Mesenchymal stem cell (in vitro differentiated cells and primary cell): Measurements from ENCODE around the gene GALNT5.

Experiments used
- DNase-seq: peaks from one replicate; pipeline ENCODE4 v3.0.0-alpha.2; 2013
- H2AFZ ChIP-seq: one replicate; pipeline ENCODE4 v1.6.1; 2013; ENCODE audit warnings: low read depth, mild to moderate bottlenecking, control low read depth, inconsistent platforms, low read length, moderate library complexity
- H2AK5ac ChIP-seq: 2 replicates; pipeline ENCODE4 v1.6.1; 2013; ENCODE audit warnings: low read length, moderate library complexity, mild to moderate bottlenecking, inconsistent platforms; ENCODE audit not compliant: severe bottlenecking
- H2BK120ac ChIP-seq: one replicate; pipeline ENCODE4 v1.6.1; 2013; ENCODE audit warnings: low read depth, mild to moderate bottlenecking, inconsistent platforms, low read length, moderate library complexity
- H2BK12ac ChIP-seq, 2 experiments: one replicate each; pipeline ENCODE4 v1.6.1; 2013; ENCODE audit warnings: inconsistent platforms in 2 of 2, low read length in 2 of 2, mild to moderate bottlenecking in 2 of 2, moderate library complexity in 2 of 2, control low read depth in 1 of 2
- H2BK15ac ChIP-seq: one replicate; pipeline ENCODE4 v1.6.1; 2013; ENCODE audit warnings: mild to moderate bottlenecking, low read depth, inconsistent platforms; ENCODE audit not compliant: poor library complexity, severe bottlenecking
- H2BK5ac ChIP-seq: 2 replicates; pipeline ENCODE4 v1.6.1; 2013; ENCODE audit warnings: low read depth, mild to moderate bottlenecking, low read length, control low read depth, inconsistent platforms; ENCODE audit not compliant: poor library complexity, severe bottlenecking
- H3K14ac ChIP-seq, 2 experiments: one replicate each; pipeline ENCODE4 v1.6.1; 2013; ENCODE audit warnings: inconsistent platforms in 2 of 2, low read length in 2 of 2, control low read depth in 1 of 2, mild to moderate bottlenecking in 1 of 2, moderate library complexity in 1 of 2
- H3K18ac ChIP-seq, 2 experiments: one replicate each; pipeline ENCODE4 v1.6.1; 2013; ENCODE audit warnings: inconsistent platforms in 2 of 2, low read length in 2 of 2, control low read depth in 1 of 2, low read depth in 1 of 2, mild to moderate bottlenecking in 1 of 2
- H3K23ac ChIP-seq, 2 experiments: one replicate each; pipeline ENCODE4 v1.6.1; 2013; ENCODE audit warnings: inconsistent platforms in 2 of 2, low read length in 2 of 2, mild to moderate bottlenecking in 2 of 2, moderate library complexity in 2 of 2, control low read depth in 1 of 2
- H3K27ac ChIP-seq: 2 replicates; pipeline ENCODE4 v1.5.1; 2013; ENCODE audit warnings: mild to moderate bottlenecking, moderate library complexity, low read length, control low read depth, inconsistent platforms; ENCODE audit not compliant: poor library complexity, severe bottlenecking
- H3K27me3 ChIP-seq, 2 experiments: 2 replicates each; pipeline versions ENCODE4 v1.6.1 to v1.7.0; 2013; ENCODE audit warnings: low read length in 2 of 2, mild to moderate bottlenecking in 2 of 2, moderate library complexity in 2 of 2, control low read depth in 1 of 2, inconsistent platforms in 1 of 2; ENCODE audit not compliant: control insufficient read depth in 1 of 2, insufficient read depth in 1 of 2
- H3K36me3 ChIP-seq, 2 experiments: 2 replicates each; pipeline versions ENCODE4 v1.6.1 to v1.7.0; 2013; ENCODE audit warnings: low read length in 2 of 2, control low read depth in 1 of 2, inconsistent platforms in 1 of 2, low read depth in 1 of 2, mild to moderate bottlenecking in 1 of 2; ENCODE audit not compliant: insufficient read depth in 2 of 2, control insufficient read depth in 1 of 2
- H3K4ac ChIP-seq, 2 experiments: one replicate each; pipeline ENCODE4 v1.6.1; 2013; ENCODE audit warnings: inconsistent platforms in 2 of 2, low read length in 2 of 2, mild to moderate bottlenecking in 2 of 2, moderate library complexity in 2 of 2, control low read depth in 1 of 2, low read depth in 1 of 2
- H3K4me1 ChIP-seq: 2 replicates; pipeline ENCODE4 v1.6.1; 2013; ENCODE audit warnings: low read depth, low read length, control low read depth; ENCODE audit not compliant: control insufficient read depth, insufficient read depth
- H3K4me2 ChIP-seq: 2 replicates; pipeline ENCODE4 v1.6.1; 2013; ENCODE audit warnings: low read length, mild to moderate bottlenecking, inconsistent platforms; ENCODE audit not compliant: poor library complexity, severe bottlenecking
- H3K4me3 ChIP-seq, 2 experiments: 2 replicates each; pipeline versions ENCODE4 v1.5.1 to v1.7.0; 2013; ENCODE audit warnings: low read length in 2 of 2, mild to moderate bottlenecking in 2 of 2, control low read depth in 1 of 2, low read depth in 1 of 2; ENCODE audit not compliant: insufficient read depth in 1 of 2
- H3K79me1 ChIP-seq: replicated peaks from 2 replicates; pipeline ENCODE4 v1.6.1; 2013; ENCODE audit warnings: mild to moderate bottlenecking, control low read depth, low read length, inconsistent platforms; ENCODE audit not compliant: poor library complexity, severe bottlenecking
- H3K9ac ChIP-seq: 2 replicates; pipeline ENCODE4 v1.7.0; 2013; ENCODE audit warnings: mild to moderate bottlenecking, low read length, moderate library complexity
- H3K9me3 ChIP-seq: 2 replicates; pipeline ENCODE4 v1.7.0; 2013; ENCODE audit warnings: mild to moderate bottlenecking, low read length; ENCODE audit not compliant: control insufficient read depth
- H4K8ac ChIP-seq: one replicate; pipeline ENCODE4 v1.6.1; 2013; ENCODE audit warnings: inconsistent platforms, mild to moderate bottlenecking, low read length, moderate library complexity
- H4K91ac ChIP-seq: one replicate; pipeline ENCODE4 v1.6.1; 2013; ENCODE audit warnings: mild to moderate bottlenecking, low read length, inconsistent platforms
- WGBS: methylation state at CpG from one replicate; pipeline ENCODE4 v1.1.7; 2013; ENCODE audit warnings: mixed read lengths; 5-methylcytosine and 5-hydroxymethylcytosine counted together

The GALNT5 gene

GRCh38 chr2:157287160-157287559, 29.7 kb downstream of the GALNT5 start:
- H3K4me3 ChIP-seq: no peak overlapping the region
- WGBS: no CpG with 5 or more reads among the region's 1 CpG
- H3K18ac ChIP-seq: no peak overlapping the region
- H3K9ac ChIP-seq: no peak overlapping the region
- H3K14ac ChIP-seq: no peak overlapping the region
- H3K23ac ChIP-seq: no peak overlapping the region
- H3K79me1 ChIP-seq: no peaks in the 10 kb centered on the region
- H4K8ac ChIP-seq: no peak overlapping the region
- no peaks in the 10 kb centered on the region for H3K4me1 ChIP-seq
- no peak overlapping the region for H2BK5ac ChIP-seq
- no peak for DNase-seq
- H2BK120ac ChIP-seq: no peak overlapping the region
- H2BK12ac ChIP-seq: no peak overlapping the region
- no peak overlapping the region for H2BK15ac ChIP-seq
- no peak overlapping the region for H3K4ac ChIP-seq
- no peaks in the 10 kb centered on the region for H3K9me3 ChIP-seq
- no peak overlapping the region for H2AK5ac ChIP-seq
- H2AFZ ChIP-seq: no peak overlapping the region
- H3K27me3 ChIP-seq: no peaks in the 10 kb centered on the region
- no peak overlapping the region for H3K4me2 ChIP-seq
- H3K27ac ChIP-seq: no peak overlapping the region
- peaks cover 0 to 5% of the 10 kb centered on the region in 2 experiments for H3K36me3 ChIP-seq
- H4K91ac ChIP-seq: no peak overlapping the region

- Histone ChIP-seq H3K18ac (no peak overlapping the region), H3K27ac (no peak overlapping the region), H3K79me1 (no peaks in the 10 kb centered on the region), H4K8ac (no peak overlapping the region), H3K9me3 (no peaks in the 10 kb centered on the region), H3K4ac (no peak overlapping the region), H3K36me3 (no peaks in the 10 kb centered on the region), H3K4me3 (no peak overlapping the region), H3K23ac (no peak overlapping the region), H2BK12ac (no peak overlapping the region), H2AK5ac (no peak overlapping the region), H3K27me3 (no peaks in the 10 kb centered on the region), H3K14ac (no peak overlapping the region), H3K4me2 (no peak overlapping the region), H4K91ac (no peak overlapping the region), H2AFZ (no peak overlapping the region), H3K4me1 (no peaks in the 10 kb centered on the region), H2BK5ac (no peak overlapping the region), H2BK120ac (no peak overlapping the region), H3K9ac (no peak overlapping the region), H2BK15ac (no peak overlapping the region)
- DNase-seq: no peak
- 91% methylated on average over 2 of the region's 2 CpGs for WGBS
Observed at GRCh38 chr2:157290525-157290924, 33.0 kb downstream of the GALNT5 start.

- no peak overlapping the region for H2AK5ac ChIP-seq
- no peak overlapping the region for H3K14ac ChIP-seq
- H3K9me3 ChIP-seq: no peaks in the 10 kb centered on the region
- no peak overlapping the region for H2BK5ac ChIP-seq
- no peak overlapping the region for H3K4ac ChIP-seq
- H3K27me3 ChIP-seq: no peaks in the 10 kb centered on the region
- WGBS: 100% methylated on average over 1 of the region's 1 CpG
- no peak overlapping the region for H3K4me2 ChIP-seq
- H2BK15ac ChIP-seq: no peak overlapping the region
- H3K36me3 ChIP-seq: no peaks in the 10 kb centered on the region
- H3K4me3 ChIP-seq: no peak overlapping the region
- no peak overlapping the region for H3K23ac ChIP-seq
- no peak overlapping the region for H4K91ac ChIP-seq
- no peaks in the 10 kb centered on the region for H3K79me1 ChIP-seq
- H3K27ac ChIP-seq: no peak overlapping the region
- no peak overlapping the region for H3K9ac ChIP-seq
- H3K18ac ChIP-seq: no peak overlapping the region
- no peak overlapping the region for H2BK120ac ChIP-seq
- no peak overlapping the region for H4K8ac ChIP-seq
- no peaks in the 10 kb centered on the region for H3K4me1 ChIP-seq
- no peak overlapping the region for H2AFZ ChIP-seq
- no peak overlapping the region for H2BK12ac ChIP-seq
- DNase-seq: no peak
Observed at GRCh38 chr2:157291018-157291417, 33.5 kb downstream of the GALNT5 start.

- Histone ChIP-seq H3K4me1 (no peaks in the 10 kb centered on the region), H2BK120ac (no peak overlapping the region), H2BK12ac (no peak overlapping the region), H3K4me3 (no peak overlapping the region), H3K4ac (no peak overlapping the region), H3K27ac (no peak overlapping the region), H4K91ac (no peak overlapping the region), H2BK15ac (no peak overlapping the region), H3K18ac (no peak overlapping the region), H2BK5ac (no peak overlapping the region), H2AFZ (no peak overlapping the region), H3K9ac (no peak overlapping the region), H3K79me1 (no peaks in the 10 kb centered on the region), H2AK5ac (no peak overlapping the region), H3K36me3 (no peaks in the 10 kb centered on the region), H3K27me3 (no peaks in the 10 kb centered on the region), H4K8ac (no peak overlapping the region), H3K4me2 (no peak overlapping the region), H3K9me3 (no peaks in the 10 kb centered on the region), H3K14ac (no peak overlapping the region), H3K23ac (no peak overlapping the region)
- DNase-seq: no peak
- WGBS: 96% methylated on average over 5 of the region's 5 CpGs
Observed at GRCh38 chr2:157292853-157293252, 35.3 kb downstream of the GALNT5 start.
